HG02870 (cell line): ENCODE data around the gene OCA2.

ENCODE experiments used
- ATAC-seq: cut with Tn5 transposase; IDR thresholded peaks from one replicate; pipeline ENCODE4 v1.9.1; 2021; ENCODE audit warnings: mild to moderate bottlenecking, moderate library complexity; ENCODE audit not compliant: unreplicated experiment

Gene OCA2

DNA sequence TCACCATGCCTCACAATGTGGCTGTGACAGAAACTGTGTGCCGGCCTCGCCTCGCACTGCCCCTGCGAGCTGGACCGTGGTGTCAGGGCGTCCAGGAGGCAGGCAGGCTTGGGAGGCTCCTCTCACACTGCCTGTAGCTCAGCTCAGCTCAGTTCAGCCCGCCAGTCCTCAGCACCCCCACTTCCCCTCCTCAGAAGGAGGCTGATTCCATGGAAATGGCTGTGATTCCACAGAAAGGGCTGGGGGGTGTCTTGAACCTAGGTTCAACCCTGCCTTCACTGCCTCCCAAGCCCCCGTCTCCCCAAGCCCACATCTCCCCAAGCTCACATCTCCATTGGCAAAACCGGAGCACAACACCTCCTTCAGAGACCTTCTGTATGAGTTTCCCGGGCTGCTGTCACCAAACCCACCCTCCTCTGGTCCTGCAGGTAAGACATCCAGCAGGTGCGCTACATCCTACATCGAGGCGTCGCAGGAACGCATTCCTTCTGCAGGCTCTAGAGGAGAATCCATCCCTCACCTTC lies 94.0 kb downstream of the OCA2 start:
- no peak for ATAC-seq

- no peak for ATAC-seq
These were observed 94.7 kb downstream of the OCA2 start for GRCh38 chr15:28004143-28005003.

- no peak for ATAC-seq
These were observed 95.6 kb downstream of the OCA2 start for GRCh38 chr15:28003302-28004037.

DNA sequence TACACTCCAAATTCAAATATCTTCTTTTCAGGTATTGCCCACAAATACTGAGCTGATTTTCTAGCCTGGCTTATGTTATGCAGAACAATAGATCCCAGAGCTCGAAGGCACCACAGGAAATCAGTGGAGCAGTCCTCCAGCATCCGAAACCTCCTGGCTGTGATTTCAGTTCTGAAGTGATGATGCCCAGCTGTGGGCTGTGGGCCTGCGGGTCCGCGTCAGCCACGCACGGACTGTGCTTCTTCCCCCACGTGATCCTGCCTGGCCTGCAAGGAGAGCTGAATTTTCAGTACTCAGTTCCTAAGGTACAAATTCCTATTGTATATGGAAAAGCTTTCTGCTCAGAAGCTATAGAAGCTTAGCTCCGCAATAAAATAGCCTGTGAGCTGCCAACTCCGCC lies 96.2 kb downstream of the OCA2 start:
- no peak for ATAC-seq

- no peak for ATAC-seq
These were observed 96.8 kb downstream of the OCA2 start for GRCh38 chr15:28002136-28002861.

DNA sequence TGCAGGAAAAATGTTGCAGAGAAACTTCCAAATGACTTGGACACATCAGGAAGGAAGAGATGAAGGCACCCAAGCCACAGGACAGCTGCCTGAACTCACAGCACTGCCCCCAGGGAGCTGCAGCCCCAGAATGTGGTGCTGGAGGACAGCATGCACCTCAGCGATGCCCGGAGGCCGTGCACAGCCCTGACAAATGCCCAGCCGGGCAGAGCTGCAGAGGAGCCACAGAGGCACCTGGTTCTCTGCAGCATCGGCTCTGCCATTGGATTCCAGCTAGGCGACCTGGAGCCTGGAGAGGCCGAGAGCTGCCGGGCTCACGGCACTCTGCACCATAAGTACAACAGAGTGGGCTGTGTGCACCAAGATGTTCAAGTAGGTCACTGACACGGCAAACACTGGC lies 97.5 kb downstream of the OCA2 start:
- no peak for ATAC-seq

DNA sequence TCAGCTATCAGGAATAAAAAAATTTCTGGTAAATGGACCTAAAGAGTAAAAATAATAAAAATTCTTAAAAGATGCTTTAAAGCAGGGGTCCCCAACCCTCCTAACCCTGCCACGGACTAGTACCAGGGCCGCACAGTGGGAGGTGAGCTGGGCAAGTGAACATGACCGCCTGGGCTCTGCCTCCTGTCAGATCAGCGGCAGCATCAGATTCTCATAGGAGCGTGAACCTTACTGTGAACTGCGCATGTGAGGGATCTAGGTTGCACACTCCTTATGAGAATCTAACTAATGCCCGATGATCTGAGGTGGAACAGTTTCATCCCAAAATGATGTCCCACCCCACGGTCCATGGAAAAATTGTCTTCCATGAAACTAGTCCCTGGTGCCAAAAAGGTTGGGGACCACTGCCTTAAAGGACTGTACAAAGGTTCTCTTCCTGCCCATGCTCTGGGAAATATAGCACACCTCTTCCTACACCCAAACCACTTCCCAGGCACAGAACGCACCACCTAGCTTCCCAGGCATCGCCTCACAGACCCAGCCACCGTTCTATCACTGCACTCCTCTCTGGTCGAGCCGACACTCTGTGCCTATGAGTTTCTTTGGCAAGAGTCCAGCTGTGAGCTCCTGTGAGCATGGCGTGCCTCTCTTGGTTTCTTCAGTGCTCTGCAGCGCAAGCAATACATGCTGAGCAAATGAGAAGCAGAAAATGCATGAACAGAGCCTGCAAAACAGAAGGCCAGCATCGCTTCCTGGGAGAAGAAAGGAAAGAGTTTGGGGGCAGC lies 104.9 kb downstream of the OCA2 start:
- ATAC-seq, result no peak

DNA sequence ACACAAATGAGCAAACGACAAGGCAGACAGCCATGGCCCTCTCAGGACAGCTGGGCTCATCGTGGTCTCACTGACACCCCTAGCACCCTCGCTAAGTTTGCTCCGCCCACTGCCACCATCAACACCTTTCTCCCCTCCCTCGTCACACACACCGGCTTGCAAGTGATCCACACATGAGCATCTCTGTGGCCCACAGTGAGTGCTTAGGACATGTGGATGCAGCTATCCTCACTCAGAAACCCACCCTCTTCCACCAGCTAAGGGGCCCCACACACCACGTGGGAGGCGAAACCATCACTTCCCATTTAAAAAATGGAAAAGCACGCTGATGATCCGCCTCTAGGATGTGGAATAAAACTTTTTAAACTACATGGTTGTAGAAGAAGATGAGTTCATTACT lies 105.6 kb downstream of the OCA2 start:
- ATAC-seq, result no peak

DNA sequence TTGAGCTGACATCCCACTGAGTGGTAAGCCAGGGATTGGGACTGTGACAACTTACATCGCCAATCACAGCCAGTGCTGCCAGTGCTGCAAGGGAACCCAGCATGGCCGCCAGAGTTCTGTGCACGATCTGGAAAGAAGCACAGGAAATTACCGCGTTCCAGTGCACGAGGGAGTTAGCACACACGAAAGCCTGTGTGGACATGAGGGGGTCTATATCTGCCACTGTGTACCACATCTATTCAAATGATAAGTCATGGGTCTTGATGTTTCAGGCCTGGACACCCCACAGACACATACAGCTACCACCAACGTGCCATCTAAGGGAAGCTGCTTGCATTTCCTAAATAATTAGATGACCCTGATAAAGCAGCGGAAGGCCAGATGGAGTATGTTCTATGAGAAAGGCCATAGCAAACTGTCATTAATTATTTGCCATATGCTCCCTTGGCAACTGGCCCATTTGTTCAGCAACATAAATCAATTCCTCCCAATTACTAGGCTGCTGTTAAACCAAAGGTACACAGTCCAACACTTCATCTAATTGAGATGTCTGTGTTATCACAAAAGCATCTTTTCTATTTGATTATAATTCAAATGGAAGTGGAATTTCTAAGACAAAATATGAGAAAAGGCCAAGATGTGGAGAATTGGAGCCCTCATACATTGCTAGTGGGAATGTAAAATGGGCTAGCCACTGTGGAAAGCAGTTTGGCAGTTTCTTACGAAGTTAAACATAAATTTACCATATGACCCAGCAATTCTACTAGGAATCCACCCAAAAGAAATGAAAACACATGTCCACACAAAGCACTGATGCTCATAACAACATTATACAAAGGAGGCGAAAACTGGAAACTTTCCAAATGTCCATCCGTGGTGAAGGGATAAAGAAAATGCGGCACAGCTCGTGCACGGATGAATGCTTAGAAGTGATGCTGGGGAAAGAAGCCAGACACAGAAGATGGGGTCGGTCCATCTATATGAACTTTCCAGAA lies 108.3 kb downstream of the OCA2 start:
- no peak for ATAC-seq

- ATAC-seq, result no peak
These were observed 109.3 kb downstream of the OCA2 start for GRCh38 chr15:27989838-27990237.

DNA sequence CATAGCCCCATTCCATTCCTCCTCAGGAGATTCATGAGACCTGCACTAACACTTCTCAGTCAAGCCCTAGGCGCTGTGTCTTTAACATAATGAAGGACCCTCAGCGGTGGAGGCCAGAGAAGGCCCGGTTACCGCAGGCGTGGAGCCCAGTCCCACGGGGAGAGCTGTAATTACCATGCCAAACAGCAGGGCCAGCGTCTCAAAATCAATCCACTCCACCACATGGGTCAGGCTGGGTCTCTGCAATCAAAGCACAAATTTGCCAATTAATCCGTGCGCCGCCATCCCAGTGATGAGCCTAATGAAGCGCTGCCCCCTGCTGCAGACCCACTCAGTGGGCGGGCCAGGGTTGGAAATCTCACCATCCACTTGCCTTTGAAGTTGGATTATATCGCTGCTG lies 109.7 kb downstream of the OCA2 start:
- ATAC-seq, result no peak

GRCh38 chr15:27985099-27985498 lies 114.0 kb downstream of the OCA2 start:
- no peak for ATAC-seq

DNA sequence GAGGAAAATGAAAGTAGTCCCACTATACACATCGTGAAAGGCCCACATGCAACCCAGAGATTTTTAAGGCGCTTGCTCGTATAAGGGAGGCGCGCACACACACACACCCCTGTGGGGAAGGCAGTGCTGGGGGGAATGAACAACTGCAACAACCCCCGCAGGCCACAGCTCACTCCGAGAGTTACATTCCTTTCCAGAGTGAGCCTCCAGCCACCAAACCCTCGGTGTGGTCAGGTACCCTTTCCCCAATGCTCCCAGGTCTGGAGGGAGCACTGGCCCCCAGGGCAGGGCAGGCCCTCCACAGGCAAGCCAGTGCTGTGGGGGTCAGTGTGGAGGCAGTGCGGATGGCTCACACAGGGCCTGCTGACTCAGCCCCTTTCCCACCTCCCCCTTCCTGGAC lies 115.6 kb downstream of the OCA2 start:
- no peak for ATAC-seq

DNA sequence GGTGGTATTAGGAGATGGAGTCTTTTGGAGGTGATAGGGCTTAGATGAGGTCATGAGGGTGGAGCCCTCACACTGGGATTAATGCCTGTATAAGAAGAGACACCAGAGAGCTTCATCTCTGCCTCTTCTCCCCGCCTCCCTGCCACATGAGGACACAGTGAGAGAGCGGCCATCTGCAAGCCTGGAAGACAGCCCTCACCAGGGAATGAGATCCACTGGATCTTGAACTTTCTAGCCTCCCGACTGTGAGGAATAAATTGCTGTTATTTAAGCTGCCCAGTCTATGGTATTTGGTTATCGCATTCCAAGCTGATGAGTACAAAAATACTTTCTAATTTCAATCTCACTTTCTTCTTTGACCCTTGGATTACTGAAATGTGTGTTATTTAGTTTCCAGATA lies 121.4 kb downstream of the OCA2 start:
- ATAC-seq, result no peak

- ATAC-seq, result no peak
These were observed 125.2 kb downstream of the OCA2 start for GRCh38 chr15:27973886-27974285.

- no peak for ATAC-seq
These were observed 128.3 kb downstream of the OCA2 start for GRCh38 chr15:27970661-27971392.

GRCh38 chr15:27967541-27967940 lies 131.6 kb downstream of the OCA2 start:
- ATAC-seq, result no peak

DNA sequence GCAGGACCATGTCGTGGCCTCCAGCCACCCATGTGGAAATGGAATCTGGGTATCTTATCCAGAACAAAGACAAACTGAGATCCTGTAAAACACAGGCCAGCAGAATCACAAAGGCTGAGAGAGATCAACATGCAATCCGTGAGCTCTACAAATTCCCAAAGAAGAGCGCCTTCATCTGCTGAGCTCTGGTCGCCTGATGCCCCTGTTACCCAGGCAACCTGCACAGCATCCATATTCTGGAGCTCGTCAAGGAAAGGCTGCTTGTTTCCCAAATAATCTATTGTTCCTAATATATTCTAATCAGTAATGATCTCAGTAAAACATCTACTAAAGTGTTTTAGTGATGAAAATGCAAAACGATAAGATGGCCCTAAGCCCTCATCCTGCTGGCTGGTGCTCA lies 133.6 kb downstream of the OCA2 start:
- ATAC-seq, result no peak

- no peak for ATAC-seq
These were observed 137.3 kb downstream of the OCA2 start for GRCh38 chr15:27961801-27962200.
